ENCODE measurements around the gene WSB1. TPM values are rescaled to one million over a fixed set of nuclear protein-coding genes. Genes with fewer than 3 reads are reported as not detected.

The WSB1 gene
- total and polyA plus RNA-seq, 10 of the 15 experiments (the other 5 are each of a cell fraction or from before 2014, with no cell fraction given), result 26.6 to 458 (median 101) TPM

DNA sequence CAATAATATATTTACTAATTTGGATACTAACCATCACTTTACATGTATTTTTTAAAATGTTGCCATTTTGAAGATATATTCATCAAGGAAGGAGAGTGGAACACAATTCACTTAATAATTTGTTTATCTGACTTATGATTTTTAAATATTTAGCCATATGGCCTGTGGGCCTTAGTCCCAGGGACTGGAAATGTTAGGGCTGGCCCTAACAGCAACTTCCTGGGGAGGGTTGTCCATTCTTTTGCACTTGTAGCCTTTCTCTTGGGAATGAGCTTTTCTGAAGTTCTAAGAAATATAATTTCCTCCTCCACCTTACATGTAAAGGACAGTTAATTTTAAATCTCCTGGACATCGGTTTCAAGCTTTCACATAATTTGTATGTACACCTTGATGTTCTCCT lies 27.7 kb upstream of the WSB1 start (continued):
- TF ChIP-seq FOXK2 (IDR thresholded peaks at IDR 0.05), result no peak

DNA sequence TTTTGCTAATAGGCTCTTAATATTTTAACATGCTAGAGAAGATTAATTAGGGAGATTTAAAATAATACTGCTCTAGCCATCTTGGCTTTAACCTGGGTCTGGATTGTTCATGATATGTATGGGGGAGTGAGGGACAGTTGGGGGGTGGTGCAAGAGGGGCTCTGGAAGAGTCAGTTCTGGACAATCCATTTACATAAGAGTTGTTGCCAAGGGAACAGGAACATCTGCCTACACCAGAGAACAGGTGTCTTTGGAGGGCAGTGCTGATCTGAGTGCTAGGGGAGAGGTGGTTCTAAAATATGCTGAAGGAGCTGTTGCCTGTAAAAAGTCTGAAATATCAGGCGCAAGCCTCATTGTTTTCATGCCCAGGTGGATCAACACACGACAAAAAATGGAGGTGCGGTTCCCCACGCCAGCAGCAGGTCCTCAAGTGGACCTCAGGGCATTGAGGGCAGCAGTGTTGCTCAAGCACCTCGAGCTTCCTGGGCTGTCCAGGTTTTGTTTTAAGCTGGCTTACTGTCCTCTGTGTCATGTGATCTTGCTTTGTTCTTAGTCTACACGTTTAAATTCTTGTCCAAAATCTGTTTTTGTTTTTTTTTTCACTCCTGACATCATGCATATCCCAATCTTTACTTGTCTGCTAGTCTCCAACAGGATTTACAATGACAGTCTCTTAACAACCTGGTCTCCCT lies 25.4 kb upstream of the WSB1 start:
- in situ Hi-C loops (cut with MboI), result no loop called here
- CTCF ChIA-PET, result interaction anchor here (1.2 to 1.3 kb wide), 2 partner anchors 9 to 32 kb away, joined by 3 to 4 read pairs; no protein-coding TSS in a partner anchor

More for the DNA sequence above, 25.4 kb upstream of the WSB1 start:
- Histone ChIP-seq H3K4me1 (ENCODE audit: control insufficient read depth, insufficient read depth, low read length) (no peaks in the 10 kb centered on the region), H3K9me3 (replicated peaks; ENCODE audit: control insufficient read depth, insufficient read depth, low read length) (no peaks in the 10 kb centered on the region), H3K4me2 (ENCODE audit: control insufficient read depth, insufficient read depth) (no peak overlapping the region), H3K27ac (ENCODE audit: control insufficient read depth, insufficient read depth) (no peak overlapping the region), H4K20me1 (ENCODE audit: control insufficient read depth, insufficient read depth) (no peaks in the 10 kb centered on the region), H3K36me3 (ENCODE audit: control insufficient read depth in 2 of 2, insufficient read depth in 2 of 2, low read length in 1 of 2) (no peaks in the 10 kb centered on the region), H2AFZ (ENCODE audit: control insufficient read depth, low read depth, low read length) (no peak overlapping the region), H3K9ac (ENCODE audit: control insufficient read depth, insufficient read depth, low read length) (no peak overlapping the region), H3K27me3 (replicated peaks in 1 of 2; ENCODE audit: control insufficient read depth in 2 of 2, insufficient read depth in 2 of 2, low read length in 1 of 2) (no peaks in the 10 kb centered on the region), H3K4me3 (no peak overlapping the region), H3K79me2 (ENCODE audit: control insufficient read depth, insufficient read depth, low read length) (no peaks in the 10 kb centered on the region)
- TF ChIP-seq SP1 (IDR thresholded peaks at IDR 0.05; ENCODE audit: low read depth, low read length) (no peak), SREBF2 (IDR thresholded peaks at IDR 0.05; ENCODE audit: low read length) (no peak), KAT2A (conservative IDR thresholded peaks at IDR 0.05; ENCODE audit: control insufficient read depth, low read depth, low read length) (no peak)
- TF ChIP-seq, protein P1, sequence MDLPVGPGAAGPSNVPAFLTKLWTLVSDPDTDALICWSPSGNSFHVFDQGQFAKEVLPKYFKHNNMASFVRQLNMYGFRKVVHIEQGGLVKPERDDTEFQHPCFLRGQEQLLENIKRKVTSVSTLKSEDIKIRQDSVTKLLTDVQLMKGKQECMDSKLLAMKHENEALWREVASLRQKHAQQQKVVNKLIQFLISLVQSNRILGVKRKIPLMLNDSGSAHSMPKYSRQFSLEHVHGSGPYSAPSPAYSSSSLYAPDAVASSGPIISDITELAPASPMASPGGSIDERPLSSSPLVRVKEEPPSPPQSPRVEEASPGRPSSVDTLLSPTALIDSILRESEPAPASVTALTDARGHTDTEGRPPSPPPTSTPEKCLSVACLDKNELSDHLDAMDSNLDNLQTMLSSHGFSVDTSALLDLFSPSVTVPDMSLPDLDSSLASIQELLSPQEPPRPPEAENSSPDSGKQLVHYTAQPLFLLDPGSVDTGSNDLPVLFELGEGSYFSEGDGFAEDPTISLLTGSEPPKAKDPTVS (IDR thresholded peaks at IDR 0.05; ENCODE audit: low read depth, low read length), result no peak
- no peak for DNase-seq (ENCODE audit: low read depth, low spot score)
- ChIA-PET POLR2A (no interaction called here), RAD21 (ENCODE audit: unreplicated experiment) (interaction anchor here (0.9 kb wide), 1 partner anchor 65 kb away, joined by 3 read pairs; no protein-coding TSS in a partner anchor), SMC1A (ENCODE audit: uncharacterized antibody, unreplicated experiment) (interaction anchor here (1.0 to 1.5 kb wide), 2 partner anchors 10 to 11 kb away, joined by 3 to 4 read pairs; no protein-coding TSS in a partner anchor)
- no peak for ATAC-seq
- intact Hi-C loops (cut with micrococcal nuclease; ENCODE audit: unreplicated experiment), result no loop called here
- no TSS peak for BruUV-seq (replicated peaks)
- whole genome bisulfite sequencing (ENCODE audit: insufficient coverage, insufficient replicate concordance, low lambda C conversion rate, missing lambda C conversion rate), result 44% methylated on average over 6 of the region's 6 CpGs
- no peak for FAIRE-seq

Data from GM12878 (cell line).